ENCODE results near the gene FGD3. TPM values are rescaled to one million over a fixed set of nuclear protein-coding genes. Genes with fewer than 3 reads are reported as not detected.

Gene FGD3
- total RNA-seq, 2 donors from 2014 or later: 1.8 to 2.3 TPM

DNA sequence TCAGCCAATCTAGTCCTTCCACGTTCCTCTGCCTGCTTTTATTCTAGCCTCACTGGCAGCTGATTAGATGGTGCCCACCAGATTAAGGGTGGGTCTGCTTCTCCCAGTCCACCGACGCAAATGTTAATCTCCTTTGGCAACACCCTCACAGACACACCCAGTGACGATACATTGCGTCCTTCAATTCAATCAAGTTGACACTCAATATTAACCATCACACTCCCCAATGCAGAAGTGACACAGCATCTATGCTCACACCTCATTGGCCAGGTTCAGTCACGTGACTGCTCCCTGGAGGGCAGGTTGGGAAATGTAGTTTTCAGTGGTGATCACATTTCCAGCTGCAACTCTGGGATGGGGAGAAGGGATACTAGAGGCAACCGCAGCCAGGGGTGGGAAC lies 124.1 kb downstream of the FGD3 start:
- no peaks in the 10 kb centered on the region for H3K36me3 ChIP-seq
- H3K9ac ChIP-seq (ENCODE audit: low read depth in 2 of 2, low read length in 2 of 2): no peak overlapping the region

DNA sequence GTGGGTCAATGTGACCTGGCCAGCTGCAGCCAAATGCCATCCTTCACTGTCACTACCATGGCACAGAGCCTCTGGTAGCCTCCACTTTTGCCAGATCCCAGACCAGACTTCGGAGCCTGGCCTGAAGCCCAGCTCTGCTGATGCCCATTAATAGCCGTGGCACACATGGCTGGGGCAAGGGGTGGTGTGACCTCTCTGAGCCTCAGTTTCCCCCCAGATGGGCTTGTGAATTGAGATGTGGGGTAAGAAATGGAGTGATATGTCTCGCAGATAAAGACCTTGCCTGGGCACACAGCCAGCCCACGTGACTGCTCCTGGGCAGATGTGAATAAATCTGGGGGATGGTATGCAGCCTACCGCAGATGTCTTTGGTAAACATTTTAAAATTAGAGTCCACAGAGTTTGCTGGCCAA lies 125.1 kb downstream of the FGD3 start:
- H3K27ac ChIP-seq: no peak overlapping the region
- H3K4me3 ChIP-seq: no peak overlapping the region
- H3K27me3 ChIP-seq: no peaks in the 10 kb centered on the region
- H3K9ac ChIP-seq (ENCODE audit: low read depth in 2 of 2, low read length in 2 of 2): no peak overlapping the region
- DNase-seq: peak; percentile 46
- H3K4me1 ChIP-seq: no peaks in the 10 kb centered on the region
- TF ChIP-seq, protein P1, sequence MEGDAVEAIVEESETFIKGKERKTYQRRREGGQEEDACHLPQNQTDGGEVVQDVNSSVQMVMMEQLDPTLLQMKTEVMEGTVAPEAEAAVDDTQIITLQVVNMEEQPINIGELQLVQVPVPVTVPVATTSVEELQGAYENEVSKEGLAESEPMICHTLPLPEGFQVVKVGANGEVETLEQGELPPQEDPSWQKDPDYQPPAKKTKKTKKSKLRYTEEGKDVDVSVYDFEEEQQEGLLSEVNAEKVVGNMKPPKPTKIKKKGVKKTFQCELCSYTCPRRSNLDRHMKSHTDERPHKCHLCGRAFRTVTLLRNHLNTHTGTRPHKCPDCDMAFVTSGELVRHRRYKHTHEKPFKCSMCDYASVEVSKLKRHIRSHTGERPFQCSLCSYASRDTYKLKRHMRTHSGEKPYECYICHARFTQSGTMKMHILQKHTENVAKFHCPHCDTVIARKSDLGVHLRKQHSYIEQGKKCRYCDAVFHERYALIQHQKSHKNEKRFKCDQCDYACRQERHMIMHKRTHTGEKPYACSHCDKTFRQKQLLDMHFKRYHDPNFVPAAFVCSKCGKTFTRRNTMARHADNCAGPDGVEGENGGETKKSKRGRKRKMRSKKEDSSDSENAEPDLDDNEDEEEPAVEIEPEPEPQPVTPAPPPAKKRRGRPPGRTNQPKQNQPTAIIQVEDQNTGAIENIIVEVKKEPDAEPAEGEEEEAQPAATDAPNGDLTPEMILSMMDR (IDR thresholded peaks at IDR 0.05): no peak
- H3K9me3 ChIP-seq: no peaks in the 10 kb centered on the region
- H3K36me3 ChIP-seq: no peaks in the 10 kb centered on the region
- intact Hi-C loops (cut with DNase I): no loop called here

More for the DNA sequence above, 124.1 kb downstream of the FGD3 start:
- DNase-seq: no peak
- no peaks in the 10 kb centered on the region for H3K9me3 ChIP-seq
- intact Hi-C loops (cut with DNase I): no loop called here
- no peaks in the 10 kb centered on the region for H3K27me3 ChIP-seq
- no peaks in the 10 kb centered on the region for H3K4me1 ChIP-seq
- TF ChIP-seq, protein P1 (IDR thresholded peaks at IDR 0.05): no peak
- H3K27ac ChIP-seq: no peak overlapping the region
- H3K4me3 ChIP-seq: no peak overlapping the region

DNA sequence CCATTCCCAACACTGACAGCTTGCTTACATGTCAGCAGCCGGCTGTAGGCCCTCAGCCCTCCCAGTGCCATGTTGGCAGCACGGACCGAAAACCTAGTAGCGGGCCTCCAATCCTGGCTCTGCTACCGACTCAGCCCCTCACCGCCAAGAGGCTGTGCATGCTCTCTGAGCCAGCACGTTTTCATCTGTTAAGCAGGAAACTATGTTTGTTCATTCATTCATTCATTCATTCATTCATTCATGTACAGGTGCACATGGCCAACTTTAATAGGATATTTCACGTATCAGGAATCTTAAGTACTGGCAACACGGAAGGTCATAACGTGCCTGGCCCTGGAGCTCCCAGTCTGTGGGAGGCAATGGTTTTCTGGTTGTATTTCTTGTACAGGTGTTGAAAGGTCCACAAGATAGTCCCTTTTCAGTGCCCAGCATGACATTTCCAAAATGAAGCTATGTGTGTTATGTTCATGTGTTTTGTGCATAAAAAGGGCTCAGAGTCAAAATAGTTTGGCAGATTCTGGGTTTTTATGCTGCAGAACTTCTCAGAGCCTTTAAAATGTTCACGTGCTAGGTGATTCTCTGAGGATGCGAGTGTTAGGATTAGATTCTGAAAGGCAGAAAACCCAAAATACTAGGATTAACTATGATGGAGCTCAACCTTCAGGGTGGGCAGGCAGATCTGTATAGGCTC lies 128.9 kb downstream of the FGD3 start:
- no peaks in the 10 kb centered on the region for H3K27me3 ChIP-seq
- H3K9me3 ChIP-seq: no peaks in the 10 kb centered on the region
- H3K27ac ChIP-seq: no peak overlapping the region
- TF ChIP-seq, protein P1 (IDR thresholded peaks at IDR 0.05): no peak
- no peak overlapping the region for H3K4me3 ChIP-seq
- no peak overlapping the region for H3K9ac ChIP-seq (ENCODE audit: low read depth in 2 of 2, low read length in 2 of 2)
- no peaks in the 10 kb centered on the region for H3K36me3 ChIP-seq
- no peaks in the 10 kb centered on the region for H3K4me1 ChIP-seq
- intact Hi-C loops (cut with DNase I): no loop called here
- DNase-seq: no peak

DNA sequence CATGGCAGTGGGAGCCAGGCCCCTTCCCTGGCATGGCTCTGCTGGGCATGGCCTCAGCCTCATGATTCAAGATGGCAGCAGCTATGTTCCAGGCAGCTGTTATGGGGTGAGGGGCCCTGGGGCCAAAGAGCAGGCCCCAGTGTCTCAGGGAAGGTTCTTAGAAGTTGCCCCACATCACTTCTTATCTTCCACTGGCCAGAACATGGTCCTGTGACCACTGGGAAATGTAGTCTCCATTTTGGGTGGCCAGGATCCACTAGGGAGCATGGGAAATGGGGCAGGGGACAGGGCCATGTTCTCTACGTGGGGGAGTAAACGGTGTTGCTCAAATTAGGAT lies 129.4 kb downstream of the FGD3 start:
- Histone ChIP-seq H3K36me3 (no peaks in the 10 kb centered on the region), H3K9me3 (no peaks in the 10 kb centered on the region), H3K4me1 (no peaks in the 10 kb centered on the region), H3K9ac (ENCODE audit: low read depth in 2 of 2, low read length in 2 of 2) (no peak overlapping the region), H3K27me3 (no peaks in the 10 kb centered on the region), H3K27ac (no peak overlapping the region), H3K4me3 (no peak overlapping the region)
- DNase-seq: no peak
- TF ChIP-seq, protein P1 (IDR thresholded peaks at IDR 0.05): no peak
- intact Hi-C loops (cut with DNase I): no loop called here

DNA sequence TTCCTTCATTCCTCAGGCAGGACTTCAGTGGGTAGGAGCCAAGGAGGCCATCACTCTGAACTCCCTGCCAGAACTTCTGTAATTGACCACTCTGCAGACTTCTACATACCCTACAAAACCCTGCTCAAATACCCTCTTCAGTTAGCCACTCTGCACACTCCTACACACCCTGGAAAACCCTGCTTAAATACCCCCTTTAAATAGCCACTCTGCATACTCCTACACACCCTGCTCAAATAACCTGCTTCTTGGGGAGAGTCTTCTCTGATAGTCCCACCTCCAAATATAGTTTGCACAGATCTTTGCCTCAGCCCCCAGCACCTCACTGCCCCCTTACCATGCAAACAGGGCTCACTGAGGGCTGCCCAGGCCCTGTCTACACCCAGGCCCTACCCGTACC lies 130.0 kb downstream of the FGD3 start:
- Histone ChIP-seq H3K4me3 (no peak overlapping the region), H3K9ac (ENCODE audit: low read depth in 2 of 2, low read length in 2 of 2) (no peak overlapping the region), H3K4me1 (no peaks in the 10 kb centered on the region), H3K36me3 (no peaks in the 10 kb centered on the region), H3K27ac (no peak overlapping the region), H3K9me3 (no peaks in the 10 kb centered on the region), H3K27me3 (no peaks in the 10 kb centered on the region)
- TF ChIP-seq, protein P1 (IDR thresholded peaks at IDR 0.05): no peak
- intact Hi-C loops (cut with DNase I): no loop called here
- DNase-seq: no peak
